T-helper 1 cell (primary cell): ENCODE measurements around the gene SOX9.
"Not testable (repeated sequence)": the region's sequence is repeated elsewhere in the genome, so short reads cannot be mapped to it uniquely, and the experiment has no call there.

Experiments used
- DNase-seq, 5 donors: peaks; one replicate each; pipeline ENCODE4 v3.0.0-alpha.2; 2012 to 2020

The SOX9 gene

GRCh38 chr17:72111336-72111923 is 9.4 kb upstream of the SOX9 start:
- no peak for DNase-seq

GRCh38 chr17:72111926-72112325 is 8.9 kb upstream of the SOX9 start:
- DNase-seq: not testable (repeated sequence)

- no peak for DNase-seq
Measured at GRCh38 chr17:72113751-72114150, 7.1 kb upstream of the SOX9 start.

- no peak for DNase-seq
Measured at GRCh38 chr17:72115781-72116525, 4.9 kb upstream of the SOX9 start.

- no peak for DNase-seq
Measured at GRCh38 chr17:72116661-72117521, 3.9 kb upstream of the SOX9 start.

- DNase-seq: no peak
Measured at GRCh38 chr17:72117535-72118334, 3.1 kb upstream of the SOX9 start.

GRCh38 chr17:72118335-72119076 is 2.3 kb upstream of the SOX9 start:
- peak in 1 of 5 donors; percentile 9 for DNase-seq

GRCh38 chr17:72119077-72119872 is 1.5 kb upstream of the SOX9 start:
- no peak for DNase-seq

GRCh38 chr17:72119873-72120641 is 763 bp upstream of the SOX9 start:
- no peak for DNase-seq

GRCh38 chr17:72121164-72122009 is 567 bp downstream of the SOX9 start:
- DNase-seq: no peak

- no peak for DNase-seq
Measured at GRCh38 chr17:72122010-72122764, 1.4 kb downstream of the SOX9 start.

- DNase-seq: no peak
Measured at GRCh38 chr17:72122765-72123529, 2.1 kb downstream of the SOX9 start.

GRCh38 chr17:72123530-72124437 is 3.0 kb downstream of the SOX9 start:
- no peak for DNase-seq

GRCh38 chr17:72124438-72124775 is 3.6 kb downstream of the SOX9 start:
- no peak for DNase-seq

- no peak for DNase-seq
Measured at GRCh38 chr17:72125226-72125651, 4.4 kb downstream of the SOX9 start.

- DNase-seq: no peak
Measured at GRCh38 chr17:72125742-72126141, 4.9 kb downstream of the SOX9 start.
